ENCODE measurements around the gene ACSF3. TPM values are rescaled to one million over a fixed set of nuclear protein-coding genes. Genes with fewer than 3 reads are reported as not detected.

ACSF3 gene
- total RNA-seq, 1 experiment from 2014 or later: 55.2 TPM

DNA sequence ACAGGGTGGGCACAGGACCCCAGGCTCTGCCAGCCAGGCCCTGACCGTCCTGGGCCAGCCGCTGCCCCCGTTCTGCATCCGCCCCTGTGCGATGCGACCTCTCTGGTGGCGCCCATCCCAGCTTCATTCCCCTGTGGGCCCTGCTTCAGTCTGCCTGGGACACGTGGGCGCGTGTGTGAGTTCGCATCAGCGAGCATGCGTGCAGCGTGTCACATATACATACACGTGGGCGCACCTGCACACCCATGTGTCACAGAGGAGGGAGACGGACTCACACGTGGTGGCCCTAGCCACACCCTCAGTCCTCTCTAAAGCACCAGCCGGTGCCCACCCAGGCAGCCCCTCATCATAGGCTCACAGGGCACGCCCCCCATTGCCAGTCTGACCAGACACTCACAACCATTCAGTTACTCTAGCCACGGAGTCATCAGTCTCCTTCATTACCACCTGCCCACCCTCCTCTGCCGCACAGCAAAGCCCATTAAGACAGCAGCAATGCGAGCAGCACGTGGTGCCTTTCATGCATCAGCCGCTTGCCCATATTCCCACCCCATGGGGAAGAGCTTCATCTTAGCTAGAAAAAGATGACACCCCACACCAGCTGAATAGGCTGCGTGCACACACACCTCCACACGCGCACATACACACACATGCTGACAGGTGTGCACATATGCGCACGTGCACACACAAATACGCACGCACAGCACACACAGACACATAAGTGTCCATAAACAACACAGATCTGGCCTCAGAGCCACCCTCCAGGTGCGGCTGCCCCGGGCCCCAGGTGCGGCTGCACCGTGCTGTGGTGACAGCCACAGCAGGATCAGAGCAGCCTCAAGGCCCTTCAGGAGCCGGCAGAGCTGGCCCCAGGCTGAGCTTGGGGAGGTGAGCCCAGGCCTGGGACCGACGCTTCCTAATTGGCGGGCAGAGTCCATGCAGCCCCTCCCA is 68.4 kb downstream of the ACSF3 start:
- intact Hi-C loops (cut with micrococcal nuclease; ENCODE audit: unreplicated experiment): loop anchor here (10.0 kb wide), 1 partner anchor 217 kb away; no protein-coding TSS in a partner anchor
- Histone ChIP-seq H3K9me3 (no peaks in the 10 kb centered on the region), H3K36me3 (ENCODE audit: control insufficient read depth, insufficient read depth, low read length) (no peaks in the 10 kb centered on the region), H3K27me3 (replicated peaks; ENCODE audit: control insufficient read depth, insufficient read depth, low read length) (no peaks in the 10 kb centered on the region), H3K4me1 (peaks cover 3% of the 10 kb centered on the region), H3K4me3 (ENCODE audit: low read depth, low read length) (no peak overlapping the region)
- ChIA-PET CTCF (interaction anchor here (0.6 to 1.2 kb wide), 2 partner anchors 221 to 425 kb away, joined by 3 to 4 read pairs; no protein-coding TSS in a partner anchor), POLR2A (no interaction called here)
- no TSS peak for BruUV-seq (replicated peaks)
- no peaks in the 10 kb centered on the region for H3K36me3 Mint-ChIP-seq (ENCODE audit: insufficient read depth, unreplicated experiment)
- no peaks in the 10 kb centered on the region for H3K4me1 Mint-ChIP-seq (ENCODE audit: low read depth, unreplicated experiment)
- H3K4me3 Mint-ChIP-seq (ENCODE audit: unreplicated experiment): no peak overlapping the region
- DNase-seq: no peak
- TF ChIP-seq, protein P1, sequence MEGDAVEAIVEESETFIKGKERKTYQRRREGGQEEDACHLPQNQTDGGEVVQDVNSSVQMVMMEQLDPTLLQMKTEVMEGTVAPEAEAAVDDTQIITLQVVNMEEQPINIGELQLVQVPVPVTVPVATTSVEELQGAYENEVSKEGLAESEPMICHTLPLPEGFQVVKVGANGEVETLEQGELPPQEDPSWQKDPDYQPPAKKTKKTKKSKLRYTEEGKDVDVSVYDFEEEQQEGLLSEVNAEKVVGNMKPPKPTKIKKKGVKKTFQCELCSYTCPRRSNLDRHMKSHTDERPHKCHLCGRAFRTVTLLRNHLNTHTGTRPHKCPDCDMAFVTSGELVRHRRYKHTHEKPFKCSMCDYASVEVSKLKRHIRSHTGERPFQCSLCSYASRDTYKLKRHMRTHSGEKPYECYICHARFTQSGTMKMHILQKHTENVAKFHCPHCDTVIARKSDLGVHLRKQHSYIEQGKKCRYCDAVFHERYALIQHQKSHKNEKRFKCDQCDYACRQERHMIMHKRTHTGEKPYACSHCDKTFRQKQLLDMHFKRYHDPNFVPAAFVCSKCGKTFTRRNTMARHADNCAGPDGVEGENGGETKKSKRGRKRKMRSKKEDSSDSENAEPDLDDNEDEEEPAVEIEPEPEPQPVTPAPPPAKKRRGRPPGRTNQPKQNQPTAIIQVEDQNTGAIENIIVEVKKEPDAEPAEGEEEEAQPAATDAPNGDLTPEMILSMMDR (IDR thresholded peaks at IDR 0.05; ENCODE audit: insufficient read depth in 1 of 2, low read depth in 1 of 2, low read length in 1 of 2, severe bottlenecking in 1 of 2, unreplicated experiment in 1 of 2): no peak
- H3K9me3 Mint-ChIP-seq (ENCODE audit: unreplicated experiment): no peaks in the 10 kb centered on the region
- H3K27me3 Mint-ChIP-seq (ENCODE audit: insufficient read depth, unreplicated experiment): no peaks in the 10 kb centered on the region
- no peak overlapping the region for H3K27ac Mint-ChIP-seq (ENCODE audit: unreplicated experiment)

DNA sequence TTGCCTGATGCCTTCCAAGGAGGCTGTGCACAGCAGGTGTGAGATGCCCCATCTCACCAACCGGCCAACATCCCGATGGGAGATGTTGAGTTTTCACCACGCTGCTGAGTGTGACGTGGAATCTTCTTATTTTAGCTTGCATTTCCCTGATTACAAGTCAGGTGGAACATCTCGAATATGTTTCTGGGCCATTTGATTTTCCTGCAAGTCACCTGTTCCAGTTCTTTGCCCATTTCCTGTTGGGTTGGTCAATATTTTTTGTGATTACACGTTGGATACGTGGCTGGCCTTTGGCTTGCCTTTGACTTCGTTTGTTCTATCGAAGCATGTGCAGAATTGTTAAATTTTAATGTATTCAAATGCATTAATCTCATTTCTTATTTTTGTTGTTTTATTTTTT is 69.6 kb downstream of the ACSF3 start:
- DNase-seq: no peak
- Mint-ChIP-seq H3K27me3 (ENCODE audit: insufficient read depth, unreplicated experiment) (no peaks in the 10 kb centered on the region), H3K27ac (ENCODE audit: unreplicated experiment) (no peak overlapping the region), H3K4me3 (ENCODE audit: unreplicated experiment) (no peak overlapping the region), H3K36me3 (ENCODE audit: insufficient read depth, unreplicated experiment) (no peaks in the 10 kb centered on the region), H3K4me1 (ENCODE audit: low read depth, unreplicated experiment) (no peaks in the 10 kb centered on the region), H3K9me3 (ENCODE audit: unreplicated experiment) (no peaks in the 10 kb centered on the region)
- no peaks in the 10 kb centered on the region for H3K36me3 ChIP-seq (ENCODE audit: control insufficient read depth, insufficient read depth, low read length)
- H3K4me1 ChIP-seq: peaks cover 7% of the 10 kb centered on the region
- ChIA-PET CTCF (interaction anchor here (0.6 to 1.2 kb wide), 2 partner anchors 11 to 426 kb away, joined by 3 read pairs; no protein-coding TSS in a partner anchor), POLR2A (no interaction called here)
- no peak overlapping the region for H3K4me3 ChIP-seq (ENCODE audit: low read depth, low read length)
- TF ChIP-seq, protein P1 (IDR thresholded peaks at IDR 0.05; ENCODE audit: insufficient read depth in 1 of 2, low read depth in 1 of 2, low read length in 1 of 2, severe bottlenecking in 1 of 2, unreplicated experiment in 1 of 2): no peak
- BruUV-seq (replicated peaks): no TSS peak
- intact Hi-C loops (cut with micrococcal nuclease; ENCODE audit: unreplicated experiment): loop anchor here (10.0 kb wide), 1 partner anchor 218 kb away; no protein-coding TSS in a partner anchor
- H3K27me3 ChIP-seq (replicated peaks; ENCODE audit: control insufficient read depth, insufficient read depth, low read length): no peaks in the 10 kb centered on the region
- no peaks in the 10 kb centered on the region for H3K9me3 ChIP-seq

DNA sequence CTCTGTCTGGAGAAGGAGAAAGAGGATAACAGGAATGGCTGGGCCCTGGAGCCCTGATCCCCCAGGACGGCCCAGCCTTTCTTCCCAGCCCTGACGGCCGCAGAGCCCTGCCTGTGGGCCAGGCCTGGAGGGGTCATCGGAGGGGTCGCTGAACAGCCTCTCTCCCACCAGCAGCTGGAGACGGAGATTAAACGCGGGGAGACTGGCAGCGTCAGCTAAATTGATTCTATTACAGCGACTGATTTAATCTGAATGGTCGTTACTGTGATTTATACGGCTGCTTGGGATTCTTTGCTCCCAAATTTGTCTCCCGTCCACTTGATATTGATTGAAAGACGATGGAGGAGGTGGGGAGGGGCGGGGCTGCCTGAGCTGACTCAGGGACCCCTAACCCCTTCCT is 70.8 kb downstream of the ACSF3 start:
- H3K27me3 ChIP-seq (replicated peaks; ENCODE audit: control insufficient read depth, insufficient read depth, low read length): no peaks in the 10 kb centered on the region
- CTCF ChIA-PET: no interaction called here
- POLR2A ChIA-PET: no interaction called here
- intact Hi-C loops (cut with micrococcal nuclease; ENCODE audit: unreplicated experiment): loop anchor here (10.0 kb wide), 1 partner anchor 220 kb away; no protein-coding TSS in a partner anchor
- Mint-ChIP-seq H3K4me1 (ENCODE audit: low read depth, unreplicated experiment) (no peaks in the 10 kb centered on the region), H3K27ac (ENCODE audit: unreplicated experiment) (no peak overlapping the region), H3K27me3 (ENCODE audit: insufficient read depth, unreplicated experiment) (no peaks in the 10 kb centered on the region), H3K9me3 (ENCODE audit: unreplicated experiment) (no peaks in the 10 kb centered on the region), H3K4me3 (ENCODE audit: unreplicated experiment) (no peak overlapping the region), H3K36me3 (ENCODE audit: insufficient read depth, unreplicated experiment) (no peaks in the 10 kb centered on the region)
- DNase-seq: no peak
- no TSS peak for BruUV-seq (replicated peaks)
- peaks cover 7% of the 10 kb centered on the region for H3K4me1 ChIP-seq
- H3K9me3 ChIP-seq: no peaks in the 10 kb centered on the region
- TF ChIP-seq, protein P1 (IDR thresholded peaks at IDR 0.05; ENCODE audit: insufficient read depth in 1 of 2, low read depth in 1 of 2, low read length in 1 of 2, severe bottlenecking in 1 of 2, unreplicated experiment in 1 of 2): no peak
- no peaks in the 10 kb centered on the region for H3K36me3 ChIP-seq (ENCODE audit: control insufficient read depth, insufficient read depth, low read length)
- H3K4me3 ChIP-seq (ENCODE audit: low read depth, low read length): no peak overlapping the region
